Kidney capillary endothelial cell (primary cell): ENCODE data around the gene RFT1.
"Not testable (repeated sequence)": the region's sequence is repeated elsewhere in the genome, so short reads cannot be mapped to it uniquely, and the experiment has no call there.

Experiments
- DNase-seq: peaks from one replicate; pipeline ENCODE4 v3.0.0-alpha.2; 2018; ENCODE audit warnings: low spot score

RFT1 gene

DNA sequence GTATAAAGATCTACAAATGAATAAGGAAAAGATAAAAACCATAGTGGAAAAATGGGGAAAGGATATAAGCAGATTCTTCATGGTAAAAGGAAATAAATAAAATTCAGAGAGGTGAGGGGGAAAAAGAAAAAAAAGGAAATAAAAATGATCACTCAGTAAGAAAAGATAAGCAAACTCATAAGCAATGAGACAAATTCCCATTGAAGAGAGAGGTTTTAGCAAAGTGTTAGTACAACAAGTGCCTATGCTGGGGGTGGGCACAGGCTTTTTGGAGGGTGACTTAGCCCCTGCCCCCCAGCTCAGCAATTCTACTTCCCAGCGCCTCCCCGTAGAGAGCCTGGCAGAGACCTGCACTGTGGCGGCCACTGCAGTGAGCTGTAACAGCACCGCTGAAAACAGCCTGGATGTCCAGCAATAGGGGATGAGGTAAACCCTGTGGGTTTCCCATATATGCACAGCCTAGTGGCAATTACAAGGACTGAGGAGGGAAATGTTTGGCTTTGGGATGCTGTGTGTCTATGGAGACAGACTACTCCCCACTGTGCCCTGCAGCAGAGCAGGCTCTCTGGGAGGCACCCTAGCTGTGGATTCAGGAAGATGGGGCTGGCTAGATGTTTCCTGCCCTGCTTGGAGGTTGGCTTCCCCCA, 60.7 kb downstream of the RFT1 start:
- no peak for DNase-seq

DNA sequence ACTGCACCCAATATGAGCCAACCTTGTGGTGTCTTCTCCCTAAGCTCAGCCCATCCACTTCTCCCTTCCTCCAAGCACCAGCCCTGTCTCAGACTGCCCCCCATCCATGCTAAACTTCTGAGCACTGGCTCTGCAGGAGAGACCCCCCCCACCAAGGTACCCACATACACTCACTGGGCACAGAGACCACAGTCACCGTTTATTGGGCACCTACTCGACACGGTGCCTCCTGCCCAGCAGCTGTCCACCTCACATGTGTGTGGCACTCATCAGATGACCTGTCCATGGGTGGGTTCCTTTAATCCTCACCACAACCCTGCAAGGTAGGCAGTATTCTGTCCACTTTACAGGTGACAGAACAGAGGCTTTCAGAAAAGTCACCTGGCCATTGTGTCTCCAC, 62.1 kb downstream of the RFT1 start:
- DNase-seq = no peak

DNA sequence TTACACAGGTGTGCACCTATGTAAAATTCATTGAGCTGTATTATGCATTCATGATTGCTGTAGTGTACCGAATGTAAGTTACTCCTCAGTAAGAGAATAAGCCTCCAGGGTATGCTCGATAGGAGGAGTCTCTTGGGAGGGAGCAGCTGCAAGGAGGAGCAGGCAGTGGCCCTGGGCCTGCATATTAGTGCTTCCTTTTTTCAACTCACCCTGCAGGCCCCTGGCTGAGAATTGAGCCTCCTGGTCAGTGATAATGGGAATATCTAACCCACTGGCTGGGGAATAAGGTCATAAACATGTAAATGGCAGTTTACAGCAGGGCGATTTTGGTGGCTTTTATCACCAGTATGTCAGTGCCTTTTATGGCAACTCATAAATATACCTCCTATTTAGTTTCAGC, 62.7 kb downstream of the RFT1 start:
- DNase-seq = no peak

DNA sequence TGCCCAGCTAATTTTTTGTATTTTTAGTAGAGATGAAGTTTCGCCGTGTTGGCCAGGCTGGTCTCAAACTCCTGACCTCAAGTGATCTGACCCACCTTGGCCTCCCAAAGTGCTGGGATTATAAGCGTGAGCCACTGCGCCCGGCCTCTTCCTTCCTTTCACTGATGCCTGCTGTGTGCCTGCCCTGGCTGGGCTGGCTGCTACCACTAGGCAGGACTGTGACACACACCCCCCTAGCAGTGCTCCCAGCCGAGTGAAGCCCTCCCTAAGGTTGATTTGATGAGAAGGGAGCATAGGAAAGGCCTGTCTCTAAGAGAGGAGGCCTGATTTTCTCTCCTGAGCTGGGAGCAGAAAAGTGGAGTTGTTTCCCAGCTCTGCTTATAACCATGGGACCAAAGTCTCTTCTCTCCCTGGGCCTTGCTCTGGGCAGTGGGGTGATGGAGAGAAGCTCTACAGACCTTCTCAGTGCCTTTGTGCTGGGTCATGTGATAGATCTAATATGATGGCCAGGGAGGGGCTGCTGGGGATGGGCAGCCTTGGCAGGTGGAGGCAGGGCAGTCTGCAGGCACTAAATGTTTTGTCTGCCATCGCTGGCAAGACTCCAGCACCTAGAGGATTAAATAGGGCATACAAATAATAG, 64.3 kb downstream of the RFT1 start:
- no peak for DNase-seq

DNA sequence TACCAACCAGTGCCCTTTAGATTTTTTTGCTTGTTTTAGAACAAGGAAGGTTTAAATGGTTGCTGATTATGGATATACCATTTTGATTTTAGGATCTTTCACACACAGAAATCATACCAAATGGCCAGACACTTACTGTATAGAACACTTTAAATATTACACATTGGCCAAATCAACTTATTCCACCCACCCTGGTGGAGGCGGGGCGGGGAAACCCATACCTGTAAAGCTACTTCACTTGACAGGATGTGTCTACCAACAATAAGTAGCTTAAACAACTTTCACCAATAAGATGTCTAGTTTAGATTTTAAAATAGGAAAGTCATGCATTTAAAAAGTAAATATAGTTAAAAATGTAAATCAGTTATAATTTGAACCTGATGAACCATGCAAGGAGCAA, 67.3 kb downstream of the RFT1 start:
- no peak for DNase-seq

DNA sequence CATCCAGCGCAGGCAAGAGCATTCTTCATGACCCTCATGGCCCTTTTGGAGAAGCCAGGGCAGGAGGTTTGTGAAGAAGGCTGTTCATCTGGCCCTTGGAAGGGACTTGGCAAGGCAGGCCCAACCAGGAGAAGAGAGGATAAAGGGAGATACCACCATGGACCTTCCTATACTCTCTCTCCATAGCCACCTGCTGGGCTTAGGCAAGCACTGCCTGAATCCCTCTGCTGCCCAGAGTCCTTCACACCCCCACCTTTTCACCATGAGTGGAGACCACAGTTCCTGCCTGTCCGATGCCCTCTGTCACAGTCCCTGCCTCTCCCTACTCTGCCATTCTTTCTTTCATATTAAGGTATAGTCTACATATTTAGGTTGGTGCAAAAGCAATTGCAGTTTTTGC, 73.8 kb downstream of the RFT1 start:
- no peak for DNase-seq

DNA sequence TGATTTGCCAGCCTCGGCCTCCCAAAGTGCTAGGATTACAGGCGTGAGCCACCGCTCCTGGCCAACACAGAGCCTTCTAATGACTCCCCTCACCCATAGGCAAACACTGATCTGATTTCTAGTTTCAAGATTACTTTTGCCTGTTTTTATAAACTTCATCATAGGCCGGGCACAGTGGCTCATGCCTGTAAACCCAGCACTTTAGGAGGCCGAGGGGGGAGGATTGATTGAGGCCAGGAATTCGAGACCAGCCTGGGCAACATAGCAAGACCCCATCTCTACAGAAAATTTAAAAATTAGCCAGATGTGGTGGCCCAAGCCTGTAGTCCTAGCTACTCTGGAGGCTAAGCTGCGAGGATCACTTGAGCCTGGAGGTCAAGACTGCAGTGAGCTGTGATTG, 76.0 kb downstream of the RFT1 start:
- DNase-seq = not testable (repeated sequence)

DNA sequence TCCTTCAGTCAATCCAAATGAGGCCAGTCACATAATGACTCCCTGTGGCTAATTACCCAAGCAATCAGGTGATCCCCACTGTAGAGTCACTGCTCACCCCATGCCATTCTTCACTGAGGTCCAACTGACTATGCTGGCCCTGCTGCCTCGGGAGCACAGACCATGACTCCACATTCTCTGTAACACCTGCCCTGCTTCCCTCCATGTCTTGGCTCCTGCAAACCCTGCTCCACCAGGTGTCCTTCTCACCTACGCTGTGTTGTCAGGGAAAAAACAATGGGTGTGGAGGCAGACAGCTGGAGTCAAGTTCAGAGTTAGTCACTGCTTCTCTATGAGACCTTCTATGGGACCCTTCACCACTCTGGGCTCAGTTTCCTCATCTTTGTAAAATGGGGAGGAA, 78.3 kb downstream of the RFT1 start:
- no peak for DNase-seq

DNA sequence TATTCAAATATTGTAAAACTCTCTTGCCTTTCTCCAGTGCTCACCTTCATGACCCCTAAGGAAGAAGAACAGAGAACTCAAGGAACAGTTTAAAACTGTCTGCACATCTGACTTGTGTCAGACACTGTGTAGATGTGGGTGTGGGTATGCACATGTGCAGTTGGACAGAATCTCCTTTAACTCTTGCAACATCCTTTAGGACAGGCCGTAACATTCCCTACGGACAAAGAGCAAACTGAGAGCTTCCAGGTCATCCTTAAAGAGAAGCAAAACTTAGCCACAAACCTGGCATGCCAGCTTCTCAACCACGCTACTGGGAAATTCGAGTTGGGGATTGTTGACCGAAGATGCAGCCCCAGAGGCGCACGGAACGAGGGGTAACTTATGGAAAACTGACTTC, 80.2 kb downstream of the RFT1 start:
- DNase-seq = no peak

DNA sequence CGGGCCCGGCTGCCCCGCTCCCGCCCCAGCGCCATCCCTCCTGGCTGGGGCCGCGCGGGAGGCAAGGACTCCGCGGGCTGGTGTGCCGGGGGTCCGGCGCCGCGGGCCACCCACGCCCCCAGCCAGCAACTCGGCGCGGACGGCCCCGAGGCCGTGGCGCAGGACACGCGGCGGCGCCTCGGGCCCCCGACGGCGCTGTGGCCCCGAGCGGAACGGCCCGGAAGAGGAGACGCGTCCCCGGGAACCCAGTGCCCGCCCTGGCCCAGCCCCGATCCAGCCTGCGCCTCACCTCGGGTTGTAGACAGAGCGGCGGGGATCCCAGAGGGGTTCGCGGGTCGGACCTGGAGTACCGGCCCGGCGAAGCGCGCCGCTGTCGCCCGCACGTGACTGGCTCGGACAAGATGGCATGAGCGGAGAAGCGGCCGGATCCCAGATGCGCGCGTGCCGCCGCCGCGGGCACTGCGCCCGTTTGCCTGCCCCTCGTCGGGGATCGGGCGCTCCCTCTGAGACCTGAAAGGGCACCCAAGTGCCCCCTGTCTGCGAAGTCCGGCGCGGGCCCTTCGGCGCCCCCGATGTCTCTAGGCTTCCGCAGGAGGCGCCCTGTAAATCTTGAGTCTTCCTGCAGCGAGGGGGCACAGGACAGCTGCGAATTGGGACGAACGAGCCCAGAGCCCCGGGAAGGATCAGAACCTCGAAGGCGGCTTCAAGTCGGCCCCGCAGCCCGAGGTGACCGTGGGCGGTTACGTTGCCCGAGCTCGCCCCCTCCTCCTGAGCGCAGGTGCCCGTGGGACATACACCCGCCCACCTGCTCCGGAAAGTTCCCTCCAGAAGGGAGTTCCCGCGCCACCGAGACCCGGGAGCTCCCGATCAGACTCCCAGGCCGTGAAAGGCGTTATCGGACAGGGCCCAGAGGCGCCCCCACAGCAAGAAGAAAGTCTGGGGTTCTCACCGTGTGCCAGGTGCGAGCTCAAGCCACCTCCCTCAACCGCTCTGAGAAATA, 83.8 kb downstream of the RFT1 start:
- DNase-seq = no peak

DNA sequence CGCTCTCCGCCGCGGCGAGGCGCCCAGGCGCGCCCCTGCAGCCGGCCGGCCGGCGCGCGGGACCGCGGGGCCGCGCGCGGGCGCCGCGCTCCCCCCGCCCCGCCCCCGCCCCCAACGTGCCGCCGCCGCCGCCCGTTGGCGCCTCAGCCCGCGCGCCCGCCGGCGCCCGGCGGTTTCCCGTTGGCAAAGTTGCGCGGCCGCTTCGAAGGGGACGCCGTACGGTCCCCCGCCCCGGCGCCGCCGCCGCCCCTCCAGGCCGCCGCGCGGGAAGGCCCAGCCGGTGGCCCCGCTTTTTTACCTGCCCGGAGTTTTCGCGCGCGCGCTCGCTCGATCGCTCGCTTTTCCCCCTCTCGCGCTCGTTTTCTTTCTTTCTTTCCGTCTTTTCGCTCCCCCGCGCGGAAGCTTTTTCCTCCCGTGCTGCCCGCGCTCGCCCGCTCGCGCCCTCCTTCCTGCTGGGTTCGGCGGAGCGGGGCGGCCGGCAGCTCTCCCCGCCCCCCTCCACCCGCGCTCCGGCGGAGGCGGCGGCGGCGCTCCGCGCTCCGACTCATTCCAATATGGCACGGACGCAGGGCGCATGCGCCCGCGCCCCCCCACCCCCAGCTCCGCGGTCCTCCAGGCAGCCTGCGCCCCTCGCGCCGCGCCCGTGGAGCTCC, 84.6 kb downstream of the RFT1 start, which contains the start of gene SFMBT1:
Gene SFMBT1 (minus strand): TSS at position 556 of the 653 bp plus-strand sequence. CDS start 76,945 bp downstream, outside the sequence.
- DNase-seq = peak; percentile 36

DNA sequence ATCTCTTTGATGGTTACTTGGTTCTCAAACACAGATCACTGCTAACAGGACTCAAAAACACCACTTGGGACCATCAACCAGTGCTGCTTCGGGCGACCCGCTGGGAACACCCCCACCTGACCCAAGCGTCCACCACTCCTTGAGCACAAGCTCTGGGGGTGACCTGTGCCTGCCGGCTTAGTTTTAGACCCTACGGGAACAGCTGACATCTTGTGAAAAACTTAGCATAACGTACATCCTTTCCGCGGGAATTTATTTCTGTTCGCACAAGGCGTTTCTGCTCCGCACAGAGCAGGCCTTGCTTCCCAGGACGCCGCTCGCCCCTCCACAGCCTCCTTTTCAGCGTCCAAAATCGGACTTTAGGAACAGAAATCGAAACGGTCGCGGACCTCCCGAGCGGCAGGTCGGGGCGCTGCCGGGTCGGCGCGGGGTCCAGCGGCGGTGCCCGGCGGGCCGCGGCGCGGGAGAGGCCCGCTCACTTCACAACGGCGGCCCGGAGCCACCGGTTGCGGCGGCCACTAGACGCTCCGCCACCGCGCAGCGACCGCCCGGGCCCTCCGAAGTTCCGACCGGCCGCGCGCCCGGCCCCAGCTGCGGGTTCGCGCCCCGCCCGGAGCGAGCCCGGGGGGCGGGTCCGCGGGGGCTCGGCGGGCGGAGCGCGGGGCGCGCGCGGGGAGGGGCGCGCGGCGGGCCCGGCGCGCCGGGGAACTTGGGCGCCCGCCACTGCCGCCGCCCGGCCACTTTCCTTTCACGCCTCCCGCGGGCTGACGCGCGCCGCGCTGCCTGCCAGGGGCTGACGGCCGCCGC, 85.3 kb downstream of the RFT1 start:
- peak; percentile 43 for DNase-seq

DNA sequence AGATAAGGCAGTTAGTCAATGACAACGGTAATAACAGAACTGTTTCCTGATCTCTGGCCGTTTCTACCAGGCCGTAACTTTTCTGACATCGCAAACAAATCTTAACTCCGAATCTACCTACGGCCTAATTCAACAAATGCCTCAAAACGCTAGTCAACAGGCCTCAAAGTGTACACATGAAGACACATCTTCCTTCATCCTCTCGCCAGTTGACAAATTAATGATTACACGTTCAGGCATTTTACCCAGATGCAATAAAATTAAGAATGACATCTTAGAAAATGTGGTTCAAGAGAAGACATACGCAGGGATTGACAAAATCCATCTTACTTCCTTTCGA, 85.9 kb downstream of the RFT1 start:
- DNase-seq = no peak

DNA sequence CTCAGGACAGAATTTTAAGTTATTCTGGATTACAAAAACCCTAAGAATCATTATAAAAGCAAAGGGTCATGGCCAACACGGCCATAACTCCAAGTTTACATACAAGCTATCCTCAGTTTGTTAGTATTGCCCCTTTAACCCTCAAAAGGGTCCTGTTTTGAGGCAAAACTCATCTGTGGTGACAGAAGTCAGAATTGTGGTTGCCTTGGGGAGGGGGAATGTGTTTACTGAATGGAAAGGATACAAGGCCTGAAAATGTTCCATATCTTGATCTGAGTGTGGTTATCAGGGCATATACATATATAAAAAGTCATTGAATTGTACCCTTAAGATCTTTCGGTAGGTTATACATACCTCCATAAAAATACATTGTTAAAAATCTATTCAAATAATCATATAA, 86.5 kb downstream of the RFT1 start:
- DNase-seq = no peak

DNA sequence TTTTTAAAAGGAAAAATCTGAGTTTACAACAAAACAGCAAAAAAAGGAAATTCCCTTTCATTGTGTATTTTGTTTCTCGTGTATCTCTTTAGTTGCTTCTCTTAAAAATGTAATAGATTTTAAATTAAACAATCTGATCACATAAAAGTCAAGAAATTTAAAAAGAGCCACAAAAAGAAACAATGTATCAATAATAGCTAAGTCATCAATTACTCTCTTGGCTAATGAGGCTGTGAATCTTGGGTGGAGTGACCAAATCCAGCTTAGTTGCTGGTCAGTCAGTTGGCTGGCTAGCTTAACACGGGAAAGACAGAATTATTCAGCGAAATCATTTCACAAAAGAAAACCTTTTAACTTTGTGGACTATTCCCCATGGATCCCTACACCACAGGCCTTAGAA, 87.6 kb downstream of the RFT1 start:
- no peak for DNase-seq

DNA sequence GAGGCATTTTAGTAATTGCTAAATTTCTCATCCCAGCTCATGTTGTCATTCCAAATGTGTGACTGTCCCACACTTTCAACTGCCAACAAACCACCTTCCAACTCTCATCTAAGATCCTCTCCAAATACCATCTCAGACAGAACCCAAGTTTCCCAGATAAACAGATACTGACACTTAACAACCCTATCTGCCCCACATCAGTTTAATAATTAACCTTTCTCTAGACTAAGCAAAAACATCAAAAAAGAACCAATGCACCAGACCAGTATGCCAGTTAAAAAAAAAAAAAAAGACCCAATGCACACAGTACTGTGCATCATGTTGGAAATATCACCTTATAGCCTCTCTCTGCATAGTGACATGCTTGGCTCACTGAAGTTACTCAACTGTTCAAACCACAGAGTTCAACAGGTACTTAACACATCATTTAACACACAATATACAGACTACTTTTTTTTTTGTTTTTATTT, 89.8 kb downstream of the RFT1 start:
- DNase-seq = no peak

DNA sequence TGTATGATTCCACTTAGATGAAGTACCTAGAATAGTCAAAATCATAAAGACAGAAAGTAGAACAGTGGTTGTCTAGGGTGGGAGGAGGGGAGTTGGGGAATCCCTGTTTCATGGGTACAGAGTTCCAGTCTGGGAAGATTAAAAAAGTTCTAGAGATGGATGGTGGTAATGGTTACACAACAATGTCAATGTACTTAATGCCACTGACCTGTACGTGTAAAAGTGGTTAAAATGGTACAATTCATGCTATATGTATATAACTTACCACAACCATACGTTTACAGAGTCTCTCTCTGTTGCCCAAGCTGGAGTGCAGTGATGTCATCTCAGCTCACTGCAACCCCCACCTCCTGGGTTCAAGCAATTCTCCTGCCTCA, 90.9 kb downstream of the RFT1 start:
- no peak for DNase-seq

DNA sequence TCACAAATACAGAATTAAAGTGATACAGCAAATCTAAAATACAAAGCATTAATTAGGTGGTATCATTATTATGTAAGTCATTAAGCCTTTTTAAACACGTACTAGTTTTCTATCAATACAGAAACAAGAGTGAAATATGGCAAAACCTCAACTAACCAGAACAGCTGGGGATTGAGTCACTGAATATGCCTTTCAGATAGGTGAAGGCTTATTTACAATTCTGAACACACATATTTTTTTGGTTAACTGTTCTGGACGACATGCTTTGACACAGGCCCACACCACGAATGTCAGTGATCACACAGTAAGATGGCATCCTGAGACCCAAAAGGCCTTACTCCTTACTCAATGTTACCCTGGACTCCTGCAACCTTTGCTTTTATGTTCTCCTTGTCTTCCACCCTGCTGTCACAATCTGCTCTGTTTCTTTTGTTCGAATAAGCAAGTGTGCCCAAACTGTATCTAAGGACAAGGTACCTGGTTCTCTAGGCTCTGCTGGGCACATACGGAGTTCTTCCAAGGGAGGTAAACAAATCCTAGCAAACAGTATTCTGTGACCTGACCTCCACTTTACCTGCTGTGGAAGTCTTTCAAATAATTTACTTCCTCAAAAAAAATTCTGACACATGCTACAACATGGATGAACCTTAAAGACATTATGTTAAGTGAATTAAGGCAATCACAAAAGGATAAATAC, 91.4 kb downstream of the RFT1 start:
- DNase-seq = no peak
